HG03521 (cell line): ENCODE measurements around the gene SPNS3.

Experiments used
- ATAC-seq: cut with Tn5 transposase; IDR thresholded peaks from one replicate; pipeline ENCODE4 v1.9.1; 2021; ENCODE audit warnings: mild to moderate bottlenecking, moderate library complexity; ENCODE audit not compliant: unreplicated experiment

The SPNS3 gene

GRCh38 chr17:4465786-4466185 lies 32.0 kb downstream of the SPNS3 start:
- no peak for ATAC-seq

GRCh38 chr17:4467287-4467686 lies 33.5 kb downstream of the SPNS3 start:
- ATAC-seq: no peak

- no peak for ATAC-seq
Measured at GRCh38 chr17:4469552-4469951, 35.8 kb downstream of the SPNS3 start.

- no peak for ATAC-seq
Measured at GRCh38 chr17:4472286-4472685, 38.5 kb downstream of the SPNS3 start.

- ATAC-seq: no peak
Measured at GRCh38 chr17:4474093-4474492, 40.4 kb downstream of the SPNS3 start.

- no peak for ATAC-seq
Measured at GRCh38 chr17:4475001-4475400, 41.3 kb downstream of the SPNS3 start.

GRCh38 chr17:4475463-4475862 lies 41.7 kb downstream of the SPNS3 start:
- no peak for ATAC-seq

- no peak for ATAC-seq
Measured at GRCh38 chr17:4476017-4476416, 42.3 kb downstream of the SPNS3 start.

- ATAC-seq: no peak
Measured at GRCh38 chr17:4476511-4477070, 42.9 kb downstream of the SPNS3 start.

GRCh38 chr17:4477255-4477791 lies 43.6 kb downstream of the SPNS3 start:
- ATAC-seq: no peak

- ATAC-seq: no peak
Measured at GRCh38 chr17:4478318-4478830, 44.6 kb downstream of the SPNS3 start.

GRCh38 chr17:4479340-4479981 lies 45.7 kb downstream of the SPNS3 start:
- no peak for ATAC-seq

GRCh38 chr17:4479982-4480751 lies 46.4 kb downstream of the SPNS3 start:
- no peak for ATAC-seq

- no peak for ATAC-seq
Measured at GRCh38 chr17:4480929-4481898, 47.5 kb downstream of the SPNS3 start.

- no peak for ATAC-seq
Measured at GRCh38 chr17:4482338-4483011, 48.7 kb downstream of the SPNS3 start.

- no peak for ATAC-seq
Measured at GRCh38 chr17:4483012-4483840, 49.5 kb downstream of the SPNS3 start.

- no peak for ATAC-seq
Measured at GRCh38 chr17:4485676-4486646, 52.2 kb downstream of the SPNS3 start.

GRCh38 chr17:4487296-4487695 lies 53.6 kb downstream of the SPNS3 start:
- no peak for ATAC-seq
